Endodermal cell (in vitro differentiated cells): Measurements from ENCODE around the gene PIAS1. TPM values are rescaled to one million over a fixed set of nuclear protein-coding genes. Genes with fewer than 3 reads are reported as not detected.
"Not testable (repeated sequence)": the region's sequence is repeated elsewhere in the genome, so short reads cannot be mapped to it uniquely, and the experiment has no call there.

Source experiments
- DNase-seq: peaks from one replicate; pipeline ENCODE4 v3.0.0-alpha.2; 2017
- H3K27ac ChIP-seq: 2 replicates; pipeline ENCODE4 v1.5.1; 2013; ENCODE audit warnings: mild to moderate bottlenecking, low read depth, low read length, moderate library complexity
- H3K27me3 ChIP-seq: 2 replicates; pipeline ENCODE4 v1.6.1; 2013; ENCODE audit warnings: mild to moderate bottlenecking, low read length, moderate library complexity; ENCODE audit not compliant: insufficient read depth, control insufficient read depth, poor library complexity, severe bottlenecking
- H3K36me3 ChIP-seq: 2 replicates; pipeline ENCODE4 v1.7.0; 2013; ENCODE audit warnings: mild to moderate bottlenecking, low read length, moderate library complexity; ENCODE audit not compliant: control insufficient read depth, insufficient read depth
- H3K4me1 ChIP-seq: one replicate; pipeline ENCODE4 v1.7.0; 2013; ENCODE audit warnings: low read length; ENCODE audit not compliant: control insufficient read depth, insufficient read depth
- H3K4me3 ChIP-seq: 2 replicates; pipeline ENCODE4 v1.5.1; 2013; ENCODE audit warnings: mild to moderate bottlenecking, low read length, moderate library complexity
- H3K9ac ChIP-seq: 2 replicates; pipeline ENCODE4 v1.6.1; 2013; ENCODE audit warnings: mild to moderate bottlenecking, low read length, moderate library complexity; ENCODE audit not compliant: poor library complexity, severe bottlenecking; ENCODE audit errors: extremely low read depth
- H3K9me3 ChIP-seq: 2 replicates; pipeline ENCODE4 v1.6.1; 2013; ENCODE audit warnings: mild to moderate bottlenecking, low read length, moderate library complexity; ENCODE audit not compliant: control insufficient read depth
- H3K27ac Mint-ChIP-seq: 2 replicates; pipeline ENCODE4 v1.8.0; 2020; ENCODE audit warnings: mixed read lengths
- H3K27me3 Mint-ChIP-seq: 2 replicates; pipeline ENCODE4 v1.8.0; 2021; ENCODE audit warnings: mild to moderate bottlenecking, mixed read lengths; ENCODE audit not compliant: insufficient read depth
- H3K36me3 Mint-ChIP-seq: 2 replicates; pipeline ENCODE4 v1.8.0; 2020; ENCODE audit warnings: low read depth, mixed read lengths
- H3K4me1 Mint-ChIP-seq: 2 replicates; pipeline ENCODE4 v1.8.0; 2020; ENCODE audit warnings: mixed read lengths
- H3K4me3 Mint-ChIP-seq: 2 replicates; pipeline ENCODE4 v1.8.0; 2020; ENCODE audit warnings: mild to moderate bottlenecking, moderate library complexity, mixed read lengths
- H3K9me3 Mint-ChIP-seq: 2 replicates; pipeline ENCODE4 v1.8.0; 2020; ENCODE audit warnings: mild to moderate bottlenecking, mixed read lengths
- WGBS, 2 experiments: methylation state at CpG; one replicate each; pipeline versions ENCODE4 v1.1.5 to v1.1.7; 2013; ENCODE audit warnings: missing lambda C conversion rate in 2 of 2, mixed read lengths in 1 of 2; ENCODE audit not compliant: insufficient coverage in 1 of 2, insufficient read length in 1 of 2; 5-methylcytosine and 5-hydroxymethylcytosine counted together
- total RNA-seq, 2 donors: library from RNA; stranded (reverse); fragmentation: NEBNext Ultra II Directional in 1 of 2; extraction: Animal tissue kit (Norgen Biotek cat#: 25700) in 1 of 2; gene quantifications; 2 replicates in 1 of 2; 3 replicates in 1 of 2; pipeline ENCODE4 v1.2.1, GENCODE V29; 2021
- TF ChIP-seq, protein P1 (sequence below): fragments of 200-600 bp; sonication (generic); conservative IDR thresholded peaks from 2 replicates; pipeline ENCODE4 v1.5.0; 2021; ENCODE audit warnings: antibody characterized with exemption, mild to moderate bottlenecking

The PIAS1 gene
- total RNA-seq, 2 donors from 2014 or later = 38.0 to 40.1 TPM

DNA sequence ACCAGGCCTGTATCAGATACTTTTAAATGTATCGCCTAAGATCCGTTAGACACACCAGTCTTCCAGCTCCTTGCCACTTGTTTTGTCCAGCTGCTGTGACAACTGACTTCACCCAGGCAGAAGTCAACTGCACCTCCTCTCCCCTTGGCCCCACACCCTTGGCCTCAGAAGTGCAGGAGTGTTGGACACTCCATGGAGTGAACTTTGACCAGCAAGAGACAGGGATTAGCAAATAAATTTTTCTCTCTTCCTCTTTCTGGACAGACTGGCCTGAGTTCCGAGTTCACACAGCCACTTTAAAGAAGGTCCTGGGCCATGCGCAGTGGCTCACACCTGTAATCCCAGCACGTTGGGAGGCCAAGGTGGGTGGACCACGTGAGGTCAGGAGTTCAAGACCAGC, 178.3 kb downstream of the PIAS1 start:
- H3K9me3 ChIP-seq = no peaks in the 10 kb centered on the region
- Mint-ChIP-seq H3K27ac (no peak overlapping the region), H3K36me3 (no peaks in the 10 kb centered on the region), H3K4me3 (no peak overlapping the region), H3K27me3 (peaks cover 13% of the 10 kb centered on the region), H3K4me1 (peaks cover 31% of the 10 kb centered on the region), H3K9me3 (no peaks in the 10 kb centered on the region)
- H3K27me3 ChIP-seq = no peaks in the 10 kb centered on the region
- TF ChIP-seq, protein P1, sequence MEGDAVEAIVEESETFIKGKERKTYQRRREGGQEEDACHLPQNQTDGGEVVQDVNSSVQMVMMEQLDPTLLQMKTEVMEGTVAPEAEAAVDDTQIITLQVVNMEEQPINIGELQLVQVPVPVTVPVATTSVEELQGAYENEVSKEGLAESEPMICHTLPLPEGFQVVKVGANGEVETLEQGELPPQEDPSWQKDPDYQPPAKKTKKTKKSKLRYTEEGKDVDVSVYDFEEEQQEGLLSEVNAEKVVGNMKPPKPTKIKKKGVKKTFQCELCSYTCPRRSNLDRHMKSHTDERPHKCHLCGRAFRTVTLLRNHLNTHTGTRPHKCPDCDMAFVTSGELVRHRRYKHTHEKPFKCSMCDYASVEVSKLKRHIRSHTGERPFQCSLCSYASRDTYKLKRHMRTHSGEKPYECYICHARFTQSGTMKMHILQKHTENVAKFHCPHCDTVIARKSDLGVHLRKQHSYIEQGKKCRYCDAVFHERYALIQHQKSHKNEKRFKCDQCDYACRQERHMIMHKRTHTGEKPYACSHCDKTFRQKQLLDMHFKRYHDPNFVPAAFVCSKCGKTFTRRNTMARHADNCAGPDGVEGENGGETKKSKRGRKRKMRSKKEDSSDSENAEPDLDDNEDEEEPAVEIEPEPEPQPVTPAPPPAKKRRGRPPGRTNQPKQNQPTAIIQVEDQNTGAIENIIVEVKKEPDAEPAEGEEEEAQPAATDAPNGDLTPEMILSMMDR = no peak
- H3K36me3 ChIP-seq = no peaks in the 10 kb centered on the region
- H3K4me3 ChIP-seq = no peak overlapping the region
- DNase-seq = no peak
- H3K27ac ChIP-seq = no peak overlapping the region
- peaks cover 8% of the 10 kb centered on the region for H3K4me1 ChIP-seq
- no peak overlapping the region for H3K9ac ChIP-seq
- WGBS, 2 experiments = 97 to 100% methylated on average over 2 to 6 of the region's 6 CpGs

DNA sequence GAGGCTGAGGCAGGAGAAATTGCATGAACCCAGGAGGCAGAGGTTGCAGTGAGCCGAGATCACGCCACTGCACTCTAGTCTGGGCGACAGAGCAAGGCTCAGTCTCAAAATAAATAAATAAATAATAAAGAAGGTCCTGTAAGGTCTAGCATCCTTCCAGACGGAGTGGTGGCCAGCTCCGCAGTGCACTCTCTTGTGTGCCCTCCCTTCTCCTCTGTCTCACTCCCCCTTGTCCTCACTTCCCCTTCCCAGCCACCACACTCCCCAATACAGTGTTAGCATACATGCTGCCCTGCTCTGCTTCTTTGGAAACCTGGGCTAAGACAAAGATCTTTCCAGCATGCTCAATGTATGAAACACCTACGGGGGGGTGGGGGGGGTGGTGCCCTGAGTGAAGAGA, 178.8 kb downstream of the PIAS1 start:
- WGBS, 2 experiments = 92 to 100% methylated on average over 3 to 5 of the region's 6 CpGs
- Mint-ChIP-seq H3K9me3 (no peaks in the 10 kb centered on the region), H3K36me3 (no peaks in the 10 kb centered on the region), H3K4me3 (no peak overlapping the region), H3K27me3 (peaks cover 13% of the 10 kb centered on the region), H3K27ac (no peak overlapping the region), H3K4me1 (peaks cover 27% of the 10 kb centered on the region)
- H3K36me3 ChIP-seq = no peaks in the 10 kb centered on the region
- no peak for DNase-seq
- H3K9ac ChIP-seq = no peak overlapping the region
- H3K27me3 ChIP-seq = no peaks in the 10 kb centered on the region
- H3K4me1 ChIP-seq = peaks cover 8% of the 10 kb centered on the region
- no peak overlapping the region for H3K27ac ChIP-seq
- H3K4me3 ChIP-seq = no peak overlapping the region
- TF ChIP-seq, protein P1 = no peak
- no peaks in the 10 kb centered on the region for H3K9me3 ChIP-seq

DNA sequence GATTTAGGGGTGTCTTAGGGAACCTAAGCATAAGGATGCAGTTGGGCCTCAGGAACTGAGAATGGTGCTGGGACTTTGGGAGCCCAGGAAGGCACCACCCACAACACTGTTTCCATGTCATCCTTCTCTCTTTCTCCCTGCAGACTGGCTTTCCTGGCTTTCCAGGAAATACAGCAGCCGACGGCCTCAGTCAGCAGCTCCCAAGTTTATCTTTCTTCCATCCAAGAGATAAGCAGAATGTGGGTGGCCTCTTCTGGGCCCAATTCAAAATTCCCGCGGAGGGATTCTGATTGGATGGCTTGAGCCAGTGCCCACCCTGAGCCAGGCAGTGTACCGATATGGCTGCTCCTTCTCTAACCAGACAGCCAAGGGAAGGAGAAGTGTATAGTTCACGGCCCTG, 179.9 kb downstream of the PIAS1 start:
- Histone ChIP-seq H3K4me3 (no peak overlapping the region), H3K9me3 (no peaks in the 10 kb centered on the region), H3K27me3 (no peaks in the 10 kb centered on the region), H3K27ac (no peak overlapping the region), H3K36me3 (no peaks in the 10 kb centered on the region), H3K4me1 (peaks cover 8% of the 10 kb centered on the region), H3K9ac (no peak overlapping the region)
- no peaks in the 10 kb centered on the region for H3K9me3 Mint-ChIP-seq
- H3K4me1 Mint-ChIP-seq = peaks cover 19% of the 10 kb centered on the region
- no peaks in the 10 kb centered on the region for H3K36me3 Mint-ChIP-seq
- peaks cover 13% of the 10 kb centered on the region for H3K27me3 Mint-ChIP-seq
- 79 to 100% methylated on average over 2 to 6 of the region's 6 CpGs for WGBS, 2 experiments
- no peak overlapping the region for H3K27ac Mint-ChIP-seq
- H3K4me3 Mint-ChIP-seq = no peak overlapping the region
- TF ChIP-seq, protein P1 = no peak
- DNase-seq = peak; percentile 50

DNA sequence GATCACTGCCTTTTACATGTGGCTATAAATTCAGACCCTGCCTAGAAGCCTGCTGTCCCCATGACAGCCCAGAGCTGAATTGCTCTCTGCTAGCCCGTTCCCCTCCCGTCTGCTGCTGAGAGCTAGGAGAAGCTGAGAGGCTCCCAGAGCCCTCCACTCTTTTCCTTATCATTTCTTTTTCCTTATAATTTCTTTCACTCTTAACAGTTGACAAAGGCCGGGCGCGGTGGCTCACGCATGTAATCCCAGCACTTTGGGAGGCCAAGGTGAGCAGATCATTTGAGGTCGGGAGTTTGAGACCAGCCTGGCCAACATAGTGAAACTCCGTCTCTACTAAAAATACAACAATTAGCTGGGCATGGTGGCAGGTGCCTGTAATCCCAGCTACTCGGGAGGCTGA, 180.4 kb downstream of the PIAS1 start:
- H3K4me1 ChIP-seq, H3K36me3 ChIP-seq, H3K9me3 ChIP-seq, DNase-seq, H3K36me3 Mint-ChIP-seq, H3K9me3 Mint-ChIP-seq, H3K27ac ChIP-seq, H3K4me3 ChIP-seq, H3K4me3 Mint-ChIP-seq, H3K27ac Mint-ChIP-seq, H3K27me3 ChIP-seq, H3K9ac ChIP-seq: not testable (repeated sequence)
- WGBS, 2 experiments = 86 to 90% methylated on average over 5 to 9 of the region's 9 CpGs
- H3K4me1 Mint-ChIP-seq = peaks cover 19% of the 10 kb centered on the region
- peaks cover 13% of the 10 kb centered on the region for H3K27me3 Mint-ChIP-seq
